Measurements from ENCODE around the gene NPNT.

DNA sequence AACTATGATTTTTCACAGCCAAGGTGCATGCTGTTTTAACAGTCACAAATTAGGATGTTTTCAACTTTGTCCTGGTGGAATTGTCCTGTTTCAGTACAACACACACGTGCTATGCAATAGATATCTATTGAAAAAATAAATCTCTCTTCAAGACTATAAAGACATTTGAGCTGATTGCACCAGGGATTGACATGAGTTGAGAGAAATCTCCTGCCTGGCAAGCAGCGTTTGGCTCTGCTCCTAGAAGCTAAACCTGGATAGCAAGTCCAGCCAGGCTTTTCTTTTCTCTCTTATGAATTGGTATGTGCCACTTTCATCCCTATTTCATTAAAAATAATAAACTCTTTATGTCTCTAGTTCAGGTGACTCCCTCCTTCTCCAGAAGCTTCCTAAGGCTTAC is 16.6 kb upstream of the NPNT start:
- TF ChIP-seq JUN (CRISPR knock-in tag; IDR thresholded peaks at IDR 0.05), result no peak
- TF ChIP-seq SP1 (CRISPR knock-in tag; conservative IDR thresholded peaks at IDR 0.05), result no peak
- TF ChIP-seq, protein P1, sequence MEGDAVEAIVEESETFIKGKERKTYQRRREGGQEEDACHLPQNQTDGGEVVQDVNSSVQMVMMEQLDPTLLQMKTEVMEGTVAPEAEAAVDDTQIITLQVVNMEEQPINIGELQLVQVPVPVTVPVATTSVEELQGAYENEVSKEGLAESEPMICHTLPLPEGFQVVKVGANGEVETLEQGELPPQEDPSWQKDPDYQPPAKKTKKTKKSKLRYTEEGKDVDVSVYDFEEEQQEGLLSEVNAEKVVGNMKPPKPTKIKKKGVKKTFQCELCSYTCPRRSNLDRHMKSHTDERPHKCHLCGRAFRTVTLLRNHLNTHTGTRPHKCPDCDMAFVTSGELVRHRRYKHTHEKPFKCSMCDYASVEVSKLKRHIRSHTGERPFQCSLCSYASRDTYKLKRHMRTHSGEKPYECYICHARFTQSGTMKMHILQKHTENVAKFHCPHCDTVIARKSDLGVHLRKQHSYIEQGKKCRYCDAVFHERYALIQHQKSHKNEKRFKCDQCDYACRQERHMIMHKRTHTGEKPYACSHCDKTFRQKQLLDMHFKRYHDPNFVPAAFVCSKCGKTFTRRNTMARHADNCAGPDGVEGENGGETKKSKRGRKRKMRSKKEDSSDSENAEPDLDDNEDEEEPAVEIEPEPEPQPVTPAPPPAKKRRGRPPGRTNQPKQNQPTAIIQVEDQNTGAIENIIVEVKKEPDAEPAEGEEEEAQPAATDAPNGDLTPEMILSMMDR (IDR thresholded peaks at IDR 0.05), result no peak
- TF ChIP-seq CBFB (CRISPR knock-in tag; IDR thresholded peaks at IDR 0.05; ENCODE audit: low read depth), result no peak
- no peak for TF ChIP-seq FOXJ3 (CRISPR knock-in tag; IDR thresholded peaks at IDR 0.05; ENCODE audit: borderline replicate concordance)
- no peak for TF ChIP-seq RORB (CRISPR knock-in tag; IDR thresholded peaks at IDR 0.05)
- no peak for TF ChIP-seq SMAD3 (CRISPR knock-in tag; IDR thresholded peaks at IDR 0.05; ENCODE audit: borderline replicate concordance)
- no peak for TF ChIP-seq ZNF219 (CRISPR knock-in tag; IDR thresholded peaks at IDR 0.05; ENCODE audit: borderline replicate concordance)
- no peak for TF ChIP-seq ZNF121 (CRISPR knock-in tag; IDR thresholded peaks at IDR 0.05)
- TF ChIP-seq, protein P2, sequence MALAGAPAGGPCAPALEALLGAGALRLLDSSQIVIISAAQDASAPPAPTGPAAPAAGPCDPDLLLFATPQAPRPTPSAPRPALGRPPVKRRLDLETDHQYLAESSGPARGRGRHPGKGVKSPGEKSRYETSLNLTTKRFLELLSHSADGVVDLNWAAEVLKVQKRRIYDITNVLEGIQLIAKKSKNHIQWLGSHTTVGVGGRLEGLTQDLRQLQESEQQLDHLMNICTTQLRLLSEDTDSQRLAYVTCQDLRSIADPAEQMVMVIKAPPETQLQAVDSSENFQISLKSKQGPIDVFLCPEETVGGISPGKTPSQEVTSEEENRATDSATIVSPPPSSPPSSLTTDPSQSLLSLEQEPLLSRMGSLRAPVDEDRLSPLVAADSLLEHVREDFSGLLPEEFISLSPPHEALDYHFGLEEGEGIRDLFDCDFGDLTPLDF (CRISPR knock-in tag; IDR thresholded peaks at IDR 0.05), result no peak
